ENCODE measurements around the gene PDHX. TPM values are rescaled to one million over a fixed set of nuclear protein-coding genes. Genes with fewer than 3 reads are reported as not detected.

PDHX gene
- total and polyA plus RNA-seq, 4 donors: 14.9 to 35.2 (median 24.0) TPM

- Histone ChIP-seq H3K9ac (ENCODE audit: low read depth in 1 of 2, low read length in 2 of 2) (no peak overlapping the region), H3K27me3 (ENCODE audit: control insufficient read depth in 4 of 4, insufficient read depth in 4 of 4, low read length in 3 of 4) (no peaks in the 10 kb centered on the region), H3K27ac (ENCODE audit: low read depth in 1 of 2, low read length in 2 of 2) (no peak overlapping the region), H3K4me3 (ENCODE audit: low read depth in 1 of 3, low read length in 3 of 3) (no peak overlapping the region), H3K9me3 (ENCODE audit: control insufficient read depth in 4 of 4, low read length in 3 of 4) (no peaks in the 10 kb centered on the region), H3K36me3 (ENCODE audit: control insufficient read depth in 4 of 4, insufficient read depth in 3 of 4, low read depth in 1 of 4, low read length in 3 of 4) (peaks cover 0 to 2% (median under 1%) of the 10 kb centered on the region in 4 donors), H3K4me1 (ENCODE audit: control insufficient read depth in 4 of 4, insufficient read depth in 4 of 4, low read length in 3 of 4) (peaks cover 0 to 3% (median 0%) of the 10 kb centered on the region in 4 donors)
- WGBS: 93% methylated on average over 1 of the region's 1 CpG
- no peak for TF ChIP-seq ZBTB33 (IDR thresholded peaks at IDR 0.05)
- no peak for TF ChIP-seq YY1 (IDR thresholded peaks at IDR 0.05)
- no peak for TF ChIP-seq RAD21 (IDR thresholded peaks at IDR 0.05)
- TF ChIP-seq EGR1 (IDR thresholded peaks at IDR 0.05; ENCODE audit: low read depth in 2 of 2): no peak
- TF ChIP-seq HNF4G (IDR thresholded peaks at IDR 0.05): no peak
- no peak for TF ChIP-seq JUND (IDR thresholded peaks at IDR 0.05)
- TF ChIP-seq FOXA1 (IDR thresholded peaks at IDR 0.05): no peak
- no peak for TF ChIP-seq NR2F2 (IDR thresholded peaks at IDR 0.05)
- no peak for DNase-seq (ENCODE audit: low spot score)
Measured at GRCh38 chr11:34944692-34945091, 28.3 kb downstream of the PDHX start.

GRCh38 chr11:34948696-34949095, 32.3 kb downstream of the PDHX start:
- peaks cover 0 to 3% (median 0%) of the 10 kb centered on the region in 4 donors for H3K4me1 ChIP-seq (ENCODE audit: control insufficient read depth in 4 of 4, insufficient read depth in 4 of 4, low read length in 3 of 4)
- no peaks in the 10 kb centered on the region for H3K27me3 ChIP-seq (ENCODE audit: control insufficient read depth in 4 of 4, insufficient read depth in 4 of 4, low read length in 3 of 4)
- no peak overlapping the region for H3K9ac ChIP-seq (ENCODE audit: low read depth in 1 of 2, low read length in 2 of 2)
- H3K27ac ChIP-seq (ENCODE audit: low read depth in 1 of 2, low read length in 2 of 2): no peak overlapping the region
- H3K9me3 ChIP-seq (ENCODE audit: control insufficient read depth in 4 of 4, low read length in 3 of 4): no peaks in the 10 kb centered on the region
- H3K4me3 ChIP-seq (ENCODE audit: low read depth in 1 of 3, low read length in 3 of 3): no peak overlapping the region
- DNase-seq (ENCODE audit: low spot score): no peak
- H3K36me3 ChIP-seq (ENCODE audit: control insufficient read depth in 4 of 4, insufficient read depth in 3 of 4, low read depth in 1 of 4, low read length in 3 of 4): no peaks in the 10 kb centered on the region
- no peak for TF ChIP-seq ZBTB33 (IDR thresholded peaks at IDR 0.05)
- TF ChIP-seq ATF3 (IDR thresholded peaks at IDR 0.05): no peak
- no peak for TF ChIP-seq YY1 (IDR thresholded peaks at IDR 0.05)
- no peak for TF ChIP-seq HNF4A (conservative IDR thresholded peaks at IDR 0.05)
- no peak for TF ChIP-seq FOXA2 (IDR thresholded peaks at IDR 0.05)

- Histone ChIP-seq H3K9me3 (ENCODE audit: control insufficient read depth in 4 of 4, low read length in 3 of 4) (no peaks in the 10 kb centered on the region), H3K27ac (ENCODE audit: low read depth in 1 of 2, low read length in 2 of 2) (no peak overlapping the region), H3K4me3 (ENCODE audit: low read depth in 1 of 3, low read length in 3 of 3) (no peak overlapping the region), H3K4me1 (ENCODE audit: control insufficient read depth in 4 of 4, insufficient read depth in 4 of 4, low read length in 3 of 4) (peaks cover 0 to 2% (median under 1%) of the 10 kb centered on the region in 4 donors), H3K27me3 (ENCODE audit: control insufficient read depth in 4 of 4, insufficient read depth in 4 of 4, low read length in 3 of 4) (no peaks in the 10 kb centered on the region), H3K9ac (ENCODE audit: low read depth in 1 of 2, low read length in 2 of 2) (no peak overlapping the region), H3K36me3 (ENCODE audit: control insufficient read depth in 4 of 4, insufficient read depth in 3 of 4, low read depth in 1 of 4, low read length in 3 of 4) (no peaks in the 10 kb centered on the region)
- no peak for DNase-seq (ENCODE audit: low spot score)
- WGBS: 96% methylated on average over 1 of the region's 1 CpG
- TF ChIP-seq FOXA2 (IDR thresholded peaks at IDR 0.05): no peak
- TF ChIP-seq JUND (IDR thresholded peaks at IDR 0.05): no peak
- no peak for TF ChIP-seq NR2F2 (IDR thresholded peaks at IDR 0.05)
- TF ChIP-seq MAX (IDR thresholded peaks at IDR 0.05): no peak
- TF ChIP-seq CTCF (IDR thresholded peaks at IDR 0.05; ENCODE audit: low read depth, low read length, missing input control): no peak
- TF ChIP-seq REST (IDR thresholded peaks at IDR 0.05): no peak
- no peak for TF ChIP-seq HNF4A (conservative IDR thresholded peaks at IDR 0.05)
- no peak for TF ChIP-seq TAF1 (conservative IDR thresholded peaks at IDR 0.05)
- TF ChIP-seq RAD21 (IDR thresholded peaks at IDR 0.05): no peak
- no peak for TF ChIP-seq SP1 (IDR thresholded peaks at IDR 0.05)
- TF ChIP-seq YY1 (IDR thresholded peaks at IDR 0.05): no peak
- no peak for TF ChIP-seq ZBTB33 (IDR thresholded peaks at IDR 0.05)
Measured at GRCh38 chr11:34953955-34954354, 37.5 kb downstream of the PDHX start.
